ENCODE measurements around the gene TMSB10. TPM values are rescaled to one million over a fixed set of nuclear protein-coding genes. Genes with fewer than 3 reads are reported as not detected.

TMSB10 gene
- total and polyA plus RNA-seq, 2 of the 13 experiments (the other 11 are each of a cell fraction or from before 2014, with no cell fraction given): 665 to 708 TPM

DNA sequence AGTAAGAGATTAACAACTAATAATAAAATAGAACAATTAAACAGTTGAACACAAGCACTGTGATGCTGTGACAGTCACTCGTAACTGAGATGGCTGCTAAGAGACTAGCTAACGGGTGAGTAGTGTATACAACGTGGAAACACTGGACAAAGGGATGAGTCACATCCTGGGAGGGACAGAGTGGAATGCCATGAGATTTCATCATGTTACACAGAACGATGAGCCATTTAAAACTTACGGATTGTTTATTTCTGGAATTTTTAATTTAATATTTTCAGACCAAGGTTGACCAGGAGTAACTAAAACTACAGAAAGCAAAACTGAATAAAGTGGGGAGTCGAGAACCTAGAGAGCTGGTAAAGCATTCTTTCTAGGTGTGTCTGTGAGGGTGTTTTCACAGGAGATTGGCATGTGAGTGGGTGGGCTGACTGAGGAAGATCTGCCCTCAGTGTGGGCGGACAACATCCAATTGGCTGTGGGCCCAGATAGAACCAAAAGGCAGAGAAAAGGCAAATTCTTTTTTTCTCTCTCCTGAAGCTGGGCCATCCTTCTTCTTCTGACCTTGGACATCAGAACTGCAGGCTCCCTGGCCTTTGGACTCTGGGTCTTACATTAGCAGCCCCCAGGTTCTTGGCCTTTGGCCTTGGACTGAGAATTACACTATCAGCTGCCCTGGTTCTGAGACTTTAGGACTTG is 14.6 kb downstream of the TMSB10 start (continued):
- no peak for TF ChIP-seq ZHX1 (CRISPR knock-in tag; IDR thresholded peaks at IDR 0.05; ENCODE audit: low read depth)
- TF ChIP-seq, protein P1, sequence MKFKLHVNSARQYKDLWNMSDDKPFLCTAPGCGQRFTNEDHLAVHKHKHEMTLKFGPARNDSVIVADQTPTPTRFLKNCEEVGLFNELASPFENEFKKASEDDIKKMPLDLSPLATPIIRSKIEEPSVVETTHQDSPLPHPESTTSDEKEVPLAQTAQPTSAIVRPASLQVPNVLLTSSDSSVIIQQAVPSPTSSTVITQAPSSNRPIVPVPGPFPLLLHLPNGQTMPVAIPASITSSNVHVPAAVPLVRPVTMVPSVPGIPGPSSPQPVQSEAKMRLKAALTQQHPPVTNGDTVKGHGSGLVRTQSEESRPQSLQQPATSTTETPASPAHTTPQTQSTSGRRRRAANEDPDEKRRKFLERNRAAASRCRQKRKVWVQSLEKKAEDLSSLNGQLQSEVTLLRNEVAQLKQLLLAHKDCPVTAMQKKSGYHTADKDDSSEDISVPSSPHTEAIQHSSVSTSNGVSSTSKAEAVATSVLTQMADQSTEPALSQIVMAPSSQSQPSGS (CRISPR knock-in tag; IDR thresholded peaks at IDR 0.05): peak; percentile 57; the same call in 1 of the 2 replicates
- TF ChIP-seq GFI1 (CRISPR knock-in tag; IDR thresholded peaks at IDR 0.05; ENCODE audit: borderline replicate concordance): peak; percentile 78; the same call in 1 of the 2 replicates
- no peak for TF ChIP-seq MAFG (CRISPR knock-in tag; IDR thresholded peaks at IDR 0.05)
- TF ChIP-seq ZNF296 (CRISPR knock-in tag; conservative IDR thresholded peaks at IDR 0.05): no peak
- TF ChIP-seq FOXJ3 (CRISPR knock-in tag; IDR thresholded peaks at IDR 0.05; ENCODE audit: borderline replicate concordance): no peak
- TF ChIP-seq ZBTB43 (CRISPR knock-in tag; conservative IDR thresholded peaks at IDR 0.05): no peak
- peak; percentile 67; the same call in 1 of the 2 replicates for TF ChIP-seq ZNF670 (CRISPR knock-in tag; IDR thresholded peaks at IDR 0.05; ENCODE audit: borderline replicate concordance)
- 0 out of 2 replicates have a peak, but pooled peaks have one; percentile 44 for TF ChIP-seq KLF11 (CRISPR knock-in tag; IDR thresholded peaks at IDR 0.05)
- peak; percentile 31; the same call in 1 of the 2 replicates for TF ChIP-seq ERF (CRISPR knock-in tag; IDR thresholded peaks at IDR 0.05)
- no peak for TF ChIP-seq ZNF430 (CRISPR knock-in tag; IDR thresholded peaks at IDR 0.05)
- TF ChIP-seq ZZZ3 (CRISPR knock-in tag; IDR thresholded peaks at IDR 0.05; ENCODE audit: borderline replicate concordance): no peak
- peak; percentile 95 for TF ChIP-seq CEBPG (CRISPR knock-in tag; IDR thresholded peaks at IDR 0.05)
- TF ChIP-seq EP300 (IDR thresholded peaks at IDR 0.05; ENCODE audit: low read depth in 2 of 2, low read length in 2 of 2): peak; percentile 28 to 79; a peak in 2 of 4 replicates
- TF ChIP-seq EP300 (CRISPR knock-in tag; IDR thresholded peaks at IDR 0.05; ENCODE audit: borderline replicate concordance): peak; percentile 81; the same call in 1 of the 2 replicates
- no peak for TF ChIP-seq ZNF34 (CRISPR knock-in tag; IDR thresholded peaks at IDR 0.05; ENCODE audit: borderline replicate concordance)
- TF ChIP-seq ZBTB34 (CRISPR knock-in tag; IDR thresholded peaks at IDR 0.05): no peak
- no peak for TF ChIP-seq GMEB1 (CRISPR knock-in tag; IDR thresholded peaks at IDR 0.05; ENCODE audit: borderline replicate concordance)
- no peak for TF ChIP-seq MAFF (IDR thresholded peaks at IDR 0.05; ENCODE audit: low read depth, low read length)

Data from HepG2 (cell line).